Astrocyte (in vitro differentiated cells and primary cell): Measurements from ENCODE around the gene RNF41. TPM values are rescaled to one million over a fixed set of nuclear protein-coding genes. Genes with fewer than 3 reads are reported as not detected.

Experiments
- DNase-seq: peaks from one replicate; pipeline ENCODE4 v3.0.0-alpha.2; 2010; ENCODE audit warnings: low read depth
- FAIRE-seq: peaks from 2 replicates; lab custom pipeline; 2011; peaks lifted over from hg19 to GRCh38; lab: Jason Lieb, UNC
- H2AFZ ChIP-seq: 2 replicates; pipeline ENCODE4 v1.6.0; 2012; ENCODE audit warnings: low read depth, low read length, inconsistent platforms
- H3K27ac ChIP-seq: 2 replicates; pipeline ENCODE4 v1.5.1; 2011; ENCODE audit warnings: low read depth, low read length, inconsistent platforms
- H3K27me3 ChIP-seq: 2 replicates; pipeline ENCODE4 v1.6.0; 2011; ENCODE audit warnings: low read length, inconsistent platforms; ENCODE audit not compliant: insufficient read depth
- H3K36me3 ChIP-seq: 2 replicates; pipeline ENCODE4 v1.5.1; 2011; ENCODE audit warnings: low read length, inconsistent platforms; ENCODE audit not compliant: insufficient read depth
- H3K4me1 ChIP-seq: 2 replicates; pipeline ENCODE4 v1.5.1; 2011; ENCODE audit warnings: low read length, inconsistent platforms; ENCODE audit not compliant: insufficient read depth
- H3K4me2 ChIP-seq: 2 replicates; pipeline ENCODE4 v1.6.0; 2012; ENCODE audit warnings: low read length, inconsistent platforms
- H3K4me3 ChIP-seq: 2 replicates; pipeline ENCODE4 v1.5.1; 2011; ENCODE audit warnings: low read depth, mild to moderate bottlenecking, low read length, inconsistent platforms; ENCODE audit not compliant: insufficient read depth
- H3K79me2 ChIP-seq: 2 replicates; pipeline ENCODE4 v1.6.0; 2012; ENCODE audit warnings: mild to moderate bottlenecking, low read length, inconsistent platforms; ENCODE audit not compliant: insufficient read depth
- H3K9ac ChIP-seq: 2 replicates; pipeline ENCODE4 v1.6.0; 2012; ENCODE audit warnings: mild to moderate bottlenecking, low read length, inconsistent platforms
- H3K9me3 ChIP-seq: 2 replicates; pipeline ENCODE4 v1.5.1; 2012; ENCODE audit warnings: low read depth, mild to moderate bottlenecking, low read length, inconsistent platforms; ENCODE audit not compliant: insufficient read depth
- H4K20me1 ChIP-seq: 2 replicates; pipeline ENCODE4 v1.6.0; 2012; ENCODE audit warnings: low read length, inconsistent platforms; ENCODE audit not compliant: insufficient read depth
- H3K27ac Mint-ChIP-seq: one replicate; pipeline ENCODE4 v1.8.0; 2021; ENCODE audit warnings: mild to moderate bottlenecking, mixed read lengths; ENCODE audit not compliant: unreplicated experiment
- H3K27me3 Mint-ChIP-seq: one replicate; pipeline ENCODE4 v1.8.0; 2021; ENCODE audit warnings: low read depth, mixed read lengths; ENCODE audit not compliant: unreplicated experiment
- H3K36me3 Mint-ChIP-seq: one replicate; pipeline ENCODE4 v1.8.0; 2021; ENCODE audit warnings: low read depth, mixed read lengths; ENCODE audit not compliant: unreplicated experiment
- H3K4me1 Mint-ChIP-seq: one replicate; pipeline ENCODE4 v1.8.0; 2021; ENCODE audit warnings: low read depth, mixed read lengths; ENCODE audit not compliant: unreplicated experiment
- H3K4me3 Mint-ChIP-seq: one replicate; pipeline ENCODE4 v1.8.0; 2021; ENCODE audit warnings: mild to moderate bottlenecking, moderate library complexity, mixed read lengths; ENCODE audit not compliant: unreplicated experiment
- H3K9me3 Mint-ChIP-seq: one replicate; pipeline ENCODE4 v1.8.0; 2021; ENCODE audit warnings: mild to moderate bottlenecking, mixed read lengths; ENCODE audit not compliant: unreplicated experiment
- EZH2 ChIP-seq: IDR thresholded peaks from 2 replicates; pipeline ENCODE4 v1.6.1; 2012; ENCODE audit warnings: mild to moderate bottlenecking, low read length, inconsistent platforms; ENCODE audit not compliant: insufficient read depth
- total RNA-seq: library from RNA; stranded (reverse); gene quantifications from 2 replicates; pipeline ENCODE4 v1.2.1, GENCODE V29; 2021
- TF ChIP-seq, protein P1 (sequence below): IDR thresholded peaks from 2 replicates; pipeline ENCODE4 v1.5.1; 2011; ENCODE audit warnings: low read depth, mild to moderate bottlenecking, inconsistent platforms, low read length, moderate library complexity; ENCODE audit not compliant: insufficient read depth

The RNF41 gene
- total RNA-seq, 1 donor from 2014 or later: 85.8 TPM

DNA sequence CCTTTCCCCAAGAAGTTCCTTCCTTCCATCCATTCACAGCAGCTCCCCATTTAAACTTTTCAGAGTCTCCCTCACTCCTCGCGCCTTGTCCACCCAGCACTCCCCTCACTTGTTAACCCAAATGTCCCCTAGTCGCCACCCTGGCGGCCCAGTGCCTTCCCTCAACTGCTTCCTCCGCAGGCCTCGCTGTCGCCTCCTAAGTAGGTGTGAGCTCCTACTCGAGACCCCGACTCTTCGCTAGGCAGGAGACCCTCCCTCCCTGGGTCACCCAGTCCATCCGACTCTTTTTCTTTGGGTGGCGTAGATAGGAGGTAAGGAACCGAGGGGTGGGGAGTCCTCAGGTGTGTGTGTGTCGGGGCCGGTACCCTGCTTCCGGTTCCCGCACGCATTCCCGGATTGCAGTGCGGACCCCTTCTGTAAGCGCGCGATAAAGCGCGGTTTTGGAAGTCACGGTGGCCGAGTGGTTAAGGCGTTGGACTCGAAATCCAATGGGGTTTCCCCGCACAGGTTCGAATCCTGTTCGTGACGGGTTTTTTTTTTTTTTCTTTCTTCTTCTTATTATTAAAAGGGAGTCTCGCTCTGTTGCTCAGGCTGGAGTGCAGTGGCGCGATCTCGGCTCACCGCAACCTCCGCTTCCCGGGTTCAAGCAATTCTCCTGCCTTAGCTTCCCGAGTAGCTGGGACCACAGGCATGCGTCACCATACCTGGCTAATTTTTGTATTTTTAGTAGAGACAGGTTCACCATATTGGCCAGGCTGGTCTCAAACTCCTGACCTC, 31.6 kb downstream of the RNF41 start:
- H3K9me3 Mint-ChIP-seq: no peaks in the 10 kb centered on the region
- DNase-seq (peak; percentile 57), FAIRE-seq (no peak)
- Histone ChIP-seq H3K9me3 (no peaks in the 10 kb centered on the region), H3K27ac (peak overlapping the region; percentile 66), H2AFZ (peak overlapping the region; percentile 100), H3K4me2 (peak overlapping the region; percentile 100), H3K36me3 (peaks cover 9% of the 10 kb centered on the region), H4K20me1 (peaks cover 23% of the 10 kb centered on the region), H3K9ac (peak overlapping the region; percentile 92), H3K4me3 (peak overlapping the region; percentile 99), H3K79me2 (peaks cover 30% of the 10 kb centered on the region), H3K4me1 (peaks cover 13% of the 10 kb centered on the region), H3K27me3 (no peaks in the 10 kb centered on the region)
- TF ChIP-seq, protein P1, sequence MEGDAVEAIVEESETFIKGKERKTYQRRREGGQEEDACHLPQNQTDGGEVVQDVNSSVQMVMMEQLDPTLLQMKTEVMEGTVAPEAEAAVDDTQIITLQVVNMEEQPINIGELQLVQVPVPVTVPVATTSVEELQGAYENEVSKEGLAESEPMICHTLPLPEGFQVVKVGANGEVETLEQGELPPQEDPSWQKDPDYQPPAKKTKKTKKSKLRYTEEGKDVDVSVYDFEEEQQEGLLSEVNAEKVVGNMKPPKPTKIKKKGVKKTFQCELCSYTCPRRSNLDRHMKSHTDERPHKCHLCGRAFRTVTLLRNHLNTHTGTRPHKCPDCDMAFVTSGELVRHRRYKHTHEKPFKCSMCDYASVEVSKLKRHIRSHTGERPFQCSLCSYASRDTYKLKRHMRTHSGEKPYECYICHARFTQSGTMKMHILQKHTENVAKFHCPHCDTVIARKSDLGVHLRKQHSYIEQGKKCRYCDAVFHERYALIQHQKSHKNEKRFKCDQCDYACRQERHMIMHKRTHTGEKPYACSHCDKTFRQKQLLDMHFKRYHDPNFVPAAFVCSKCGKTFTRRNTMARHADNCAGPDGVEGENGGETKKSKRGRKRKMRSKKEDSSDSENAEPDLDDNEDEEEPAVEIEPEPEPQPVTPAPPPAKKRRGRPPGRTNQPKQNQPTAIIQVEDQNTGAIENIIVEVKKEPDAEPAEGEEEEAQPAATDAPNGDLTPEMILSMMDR: no peak
- TF ChIP-seq EZH2: no peak
- peaks cover 6% of the 10 kb centered on the region for H3K4me1 Mint-ChIP-seq
- H3K27me3 Mint-ChIP-seq: no peaks in the 10 kb centered on the region
- H3K4me3 Mint-ChIP-seq: peak overlapping the region; percentile 96
- peaks cover 3% of the 10 kb centered on the region for H3K36me3 Mint-ChIP-seq
- peak overlapping the region; percentile 93 for H3K27ac Mint-ChIP-seq

DNA sequence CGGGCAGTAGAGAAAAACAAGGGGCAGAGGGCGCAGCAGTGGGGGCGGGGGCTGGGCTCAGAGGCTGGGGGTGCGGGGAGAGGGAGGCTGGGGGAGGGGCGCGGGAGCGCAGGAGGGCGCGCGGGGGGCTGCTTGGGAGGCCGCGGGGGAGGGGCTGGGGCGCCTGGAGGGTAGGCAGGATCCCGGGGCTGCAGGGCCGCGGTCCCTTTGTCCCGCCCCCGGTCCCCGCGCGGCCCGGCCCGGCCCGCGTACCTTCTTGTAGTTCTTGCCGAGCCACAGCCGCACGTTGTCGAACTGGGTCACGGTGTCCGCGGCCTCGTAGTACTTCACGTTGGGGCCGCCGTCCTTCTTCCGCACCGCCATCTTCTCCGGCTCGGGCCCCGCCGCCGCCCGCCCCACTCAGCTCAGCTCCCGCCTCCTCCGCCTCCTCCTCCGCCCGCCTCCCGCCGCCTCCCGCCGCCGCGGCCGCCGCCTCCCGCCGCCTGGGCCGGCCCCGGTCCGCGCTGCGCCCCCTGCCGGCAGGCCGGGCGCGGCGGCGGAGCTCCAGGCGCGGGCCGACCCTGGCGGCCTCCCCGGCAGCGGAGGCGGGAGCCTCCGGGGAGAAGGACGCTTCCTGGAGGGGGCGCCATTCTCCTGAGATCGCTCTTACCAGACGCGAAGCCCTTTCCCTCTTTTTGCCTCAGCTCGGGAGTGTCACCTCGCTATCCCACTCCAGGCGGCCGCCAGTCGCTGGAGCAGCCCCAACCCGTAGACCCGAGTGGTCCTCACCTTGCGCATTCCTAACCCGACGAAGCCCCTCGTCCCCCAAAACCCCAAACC, 32.4 kb downstream of the RNF41 start, which contains the start of gene SMARCC2:
Gene SMARCC2, minus strand, starts transcription at position 385 of the 819 bp plus-strand sequence. Its CDS starts 22 bp downstream, at position 363.
- H3K36me3 ChIP-seq: peaks cover 14% of the 10 kb centered on the region
- H3K4me2 ChIP-seq: peak within 1 kb of the TSS; percentile 100
- peak within 1 kb of the TSS; percentile 99 for H3K4me3 ChIP-seq
- Mint-ChIP-seq H3K27me3 (no peaks in the 10 kb centered on the region), H3K4me1 (peaks cover 6% of the 10 kb centered on the region), H3K27ac (peak within 1 kb of the TSS; percentile 93), H3K4me3 (peak within 1 kb of the TSS; percentile 96), H3K36me3 (peaks cover 3% of the 10 kb centered on the region), H3K9me3 (no peaks in the 10 kb centered on the region)
- H3K4me1 ChIP-seq: peaks cover 13% of the 10 kb centered on the region
- DNase-seq: peak; percentile 61
- no peak for FAIRE-seq
- H3K27me3 ChIP-seq: no peaks in the 10 kb centered on the region
- H2AFZ ChIP-seq: peak within 1 kb of the TSS; percentile 100
- TF ChIP-seq EZH2: no peak
- TF ChIP-seq, protein P1: peak; percentile 47
- H3K9me3 ChIP-seq: no peaks in the 10 kb centered on the region
- H3K9ac ChIP-seq: peak within 1 kb of the TSS; percentile 92
- H3K27ac ChIP-seq: peak within 1 kb of the TSS; percentile 66
- peaks cover 23% of the 10 kb centered on the region for H4K20me1 ChIP-seq
- peaks cover 30% of the 10 kb centered on the region for H3K79me2 ChIP-seq
